GM06990 (cell line): ENCODE results near the gene TMEM30A.

ENCODE experiments used
- DNase-seq: peaks from one replicate; pipeline ENCODE4 v3.0.0-alpha.2; 2011; ENCODE audit not compliant: insufficient read length; ENCODE audit errors: extremely low read depth
- H3K27me3 ChIP-seq: replicated peaks from 2 replicates; pipeline ENCODE4 v1.6.0; 2011; ENCODE audit warnings: low read length; ENCODE audit not compliant: control insufficient read depth, insufficient read depth
- H3K36me3 ChIP-seq: 2 replicates; pipeline ENCODE4 v1.5.1; 2011; ENCODE audit warnings: low read length; ENCODE audit not compliant: control insufficient read depth, insufficient read depth
- H3K4me3 ChIP-seq: replicated peaks from 2 replicates; pipeline ENCODE4 v1.5.1; 2011; ENCODE audit warnings: low read depth, mild to moderate bottlenecking, control low read depth, low read length
- TF ChIP-seq, protein P1 (sequence below): IDR thresholded peaks from 2 replicates; pipeline ENCODE4 v1.5.1; 2011; ENCODE audit warnings: low read length, control low read depth, mild to moderate bottlenecking, inconsistent platforms; ENCODE audit not compliant: insufficient read depth, poor library complexity, severe bottlenecking

The TMEM30A gene

DNA sequence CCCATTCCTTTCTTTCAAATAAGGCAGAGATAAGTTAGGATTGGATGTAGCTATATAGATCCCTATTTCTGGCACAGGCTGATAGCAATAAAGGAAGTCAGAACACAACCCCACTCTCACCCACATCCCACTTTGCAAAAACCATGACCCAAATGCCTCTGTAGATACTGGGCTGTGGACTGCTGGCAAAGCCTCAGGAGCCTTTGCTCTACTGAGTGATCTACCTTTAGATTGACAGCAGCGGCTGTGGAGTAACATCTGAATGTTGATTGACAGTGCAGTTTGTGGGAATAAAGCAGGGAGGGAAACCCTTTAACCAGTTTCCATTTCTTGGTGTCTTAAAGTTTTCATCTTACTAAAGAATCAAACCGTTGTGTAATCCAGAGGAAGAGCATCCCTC, 6.7 kb upstream of the TMEM30A start:
- DNase-seq = no peak
- TF ChIP-seq, protein P1, sequence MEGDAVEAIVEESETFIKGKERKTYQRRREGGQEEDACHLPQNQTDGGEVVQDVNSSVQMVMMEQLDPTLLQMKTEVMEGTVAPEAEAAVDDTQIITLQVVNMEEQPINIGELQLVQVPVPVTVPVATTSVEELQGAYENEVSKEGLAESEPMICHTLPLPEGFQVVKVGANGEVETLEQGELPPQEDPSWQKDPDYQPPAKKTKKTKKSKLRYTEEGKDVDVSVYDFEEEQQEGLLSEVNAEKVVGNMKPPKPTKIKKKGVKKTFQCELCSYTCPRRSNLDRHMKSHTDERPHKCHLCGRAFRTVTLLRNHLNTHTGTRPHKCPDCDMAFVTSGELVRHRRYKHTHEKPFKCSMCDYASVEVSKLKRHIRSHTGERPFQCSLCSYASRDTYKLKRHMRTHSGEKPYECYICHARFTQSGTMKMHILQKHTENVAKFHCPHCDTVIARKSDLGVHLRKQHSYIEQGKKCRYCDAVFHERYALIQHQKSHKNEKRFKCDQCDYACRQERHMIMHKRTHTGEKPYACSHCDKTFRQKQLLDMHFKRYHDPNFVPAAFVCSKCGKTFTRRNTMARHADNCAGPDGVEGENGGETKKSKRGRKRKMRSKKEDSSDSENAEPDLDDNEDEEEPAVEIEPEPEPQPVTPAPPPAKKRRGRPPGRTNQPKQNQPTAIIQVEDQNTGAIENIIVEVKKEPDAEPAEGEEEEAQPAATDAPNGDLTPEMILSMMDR = no peak
- no peaks in the 10 kb centered on the region for H3K27me3 ChIP-seq
- H3K4me3 ChIP-seq = no peak overlapping the region
- no peaks in the 10 kb centered on the region for H3K36me3 ChIP-seq

DNA sequence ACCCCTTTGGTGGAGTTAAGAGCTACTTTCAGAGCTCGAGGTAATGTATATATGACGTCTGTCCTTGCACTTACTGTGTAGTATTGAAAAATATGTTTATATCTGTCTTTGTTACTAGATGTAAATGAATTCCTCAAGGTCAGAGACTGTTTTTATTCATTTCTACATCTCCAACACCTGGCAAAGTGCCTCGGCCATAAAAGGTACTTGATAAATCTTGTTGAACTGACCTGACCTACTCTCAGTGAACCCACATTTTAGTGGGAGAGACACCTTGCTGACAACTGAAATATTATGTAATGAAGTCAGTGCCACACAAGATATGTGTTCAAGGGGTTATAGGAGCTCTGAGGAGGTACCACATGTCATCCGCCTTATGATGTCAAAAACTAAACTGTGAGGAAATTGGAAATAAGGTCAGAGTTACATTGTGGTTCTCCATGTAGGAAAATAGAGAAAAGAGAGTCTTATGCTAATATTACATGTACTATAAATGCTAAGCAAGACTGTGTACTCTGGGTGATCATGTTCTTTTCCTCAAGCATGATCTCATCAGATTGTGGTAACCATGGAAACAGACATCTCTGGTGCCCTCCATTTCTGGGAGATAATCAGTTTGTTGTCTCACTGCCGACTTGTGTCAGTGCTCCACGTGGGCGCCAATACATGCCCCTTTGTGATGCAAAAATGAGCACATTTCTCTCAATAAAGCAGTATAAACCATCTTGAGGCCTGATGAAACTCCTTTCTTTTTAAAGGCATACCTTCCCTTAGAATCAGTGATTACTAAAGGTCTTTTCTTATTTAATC, 5.7 kb upstream of the TMEM30A start:
- H3K4me3 ChIP-seq = no peak overlapping the region
- no peaks in the 10 kb centered on the region for H3K36me3 ChIP-seq
- DNase-seq = no peak
- H3K27me3 ChIP-seq = no peaks in the 10 kb centered on the region
- TF ChIP-seq, protein P1 = no peak

- TF ChIP-seq, protein P1 = no peak
- no peaks in the 10 kb centered on the region for H3K27me3 ChIP-seq
- no peak for DNase-seq
- H3K36me3 ChIP-seq = no peaks in the 10 kb centered on the region
- no peak overlapping the region for H3K4me3 ChIP-seq
Measured at GRCh38 chr6:75288023-75288422, 3.4 kb upstream of the TMEM30A start.

DNA sequence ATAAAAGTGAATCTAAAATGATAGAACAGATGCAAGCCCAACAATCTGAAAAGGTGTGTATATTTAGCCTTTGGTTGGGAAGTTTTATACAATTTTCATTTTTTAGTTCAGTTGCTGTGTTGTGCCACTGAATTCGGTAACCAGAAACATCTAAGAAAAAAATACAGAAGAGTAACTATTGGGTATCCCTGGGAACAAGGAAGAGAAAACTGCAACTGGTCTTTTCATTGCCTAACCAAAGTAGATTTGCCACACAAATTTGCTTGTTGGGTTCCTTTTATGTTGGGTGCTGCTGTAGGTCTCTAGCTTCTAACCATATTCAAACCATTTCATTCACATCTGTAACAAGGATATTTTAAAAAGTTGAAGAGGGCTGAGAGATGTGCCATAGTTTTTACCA, 2.8 kb upstream of the TMEM30A start:
- TF ChIP-seq, protein P1 = no peak

GRCh38 chr6:75286955-75287354, 2.4 kb upstream of the TMEM30A start:
- DNase-seq = no peak
- Histone ChIP-seq H3K36me3 (no peaks in the 10 kb centered on the region), H3K4me3 (peak overlapping the region; percentile 100), H3K27me3 (no peaks in the 10 kb centered on the region)
- TF ChIP-seq, protein P1 = no peak

More for the DNA sequence above, 2.8 kb upstream of the TMEM30A start:
- Histone ChIP-seq H3K4me3 (peak overlapping the region; percentile 100), H3K36me3 (no peaks in the 10 kb centered on the region), H3K27me3 (no peaks in the 10 kb centered on the region)
- DNase-seq = no peak

GRCh38 chr6:75285283-75285639, 669 bp upstream of the TMEM30A start:
- TF ChIP-seq, protein P1 = no peak
- H3K27me3 ChIP-seq = no peaks in the 10 kb centered on the region
- H3K36me3 ChIP-seq = no peaks in the 10 kb centered on the region
- peak overlapping the region; percentile 100 for H3K4me3 ChIP-seq
- DNase-seq = peak; percentile 50
